K562 (cell line): ENCODE data around the gene METRN. TPM values are rescaled to one million over a fixed set of nuclear protein-coding genes. Genes with fewer than 3 reads are reported as not detected.
A peak's percentile ranks its signal among the peaks of the same experiment; 100 is the strongest.

ENCODE experiments used
- ATAC-seq: fragments of 200-7000 bp; cut with Tn5 transposase; 3 replicates; pipeline ENCODE4 v1.9.1; 2020; ENCODE audit warnings: moderate library complexity
- BruUV-seq: library from RNA; stranded (reverse); fragments of 400-500 nt; replicated peaks from 2 replicates; lab custom pipeline; 2021; lab: Mats Ljungman, UMichigan
- CTCF ChIA-PET: fragments of 300-600 bp; formaldehyde crosslinking; extraction: SDS; loops from one replicate; lab custom pipeline; 2021; ENCODE audit warnings: low intra/inter-chr PET ratio; lab: Yijun Ruan, JAX
- POLR2A ChIA-PET: fragments of 300-600, 350-650 bp; sonication (Branson Sonifier 250); formaldehyde crosslinking; extraction: SDS; loops from one replicate; lab custom pipeline; 2021; ENCODE audit warnings: antibody characterized with exemption, inconsistent platforms; lab: Yijun Ruan, JAX
- DNase-seq, 4 experiments: peaks; one replicate each; pipeline versions ENCODE4 v3.0.0 to v3.0.0-alpha.2; 2011 to 2018; ENCODE audit warnings: low spot score in 3 of 4, mixed read lengths in 3 of 4; ENCODE audit errors: extremely low read depth in 1 of 4
- FAIRE-seq: peaks from 2 replicates; lab custom pipeline; 2011; peaks lifted over from hg19 to GRCh38; lab: Jason Lieb, UNC
- H2AFZ ChIP-seq: 2 replicates; pipeline ENCODE4 v1.6.0; 2011; ENCODE audit warnings: low read depth, low read length, control low read depth, inconsistent platforms
- H3K27ac ChIP-seq: fragments of 200-600 bp; 3 replicates; pipeline ENCODE4 v1.8.0; 2011; ENCODE audit warnings: low read depth, mild to moderate bottlenecking, control low read depth, inconsistent platforms, low read length, moderate library complexity, mixed read lengths; ENCODE audit errors: extremely low read depth
- H3K27me3 ChIP-seq, 2 experiments: fragments of 300-600 bp in 1 of 2; 2 replicates in 1 of 2; 3 replicates in 1 of 2; pipeline versions ENCODE4 v1.6.0 to v1.8.0; 2011; ENCODE audit warnings: inconsistent platforms in 2 of 2, low read length in 2 of 2, mild to moderate bottlenecking in 1 of 2, mixed read lengths in 1 of 2, moderate library complexity in 1 of 2; ENCODE audit not compliant: control insufficient read depth in 2 of 2, insufficient read depth in 2 of 2
- H3K36me3 ChIP-seq: fragments of 300-600 bp; 3 replicates; pipeline ENCODE4 v1.8.0; 2011; ENCODE audit warnings: mild to moderate bottlenecking, low read length, inconsistent platforms; ENCODE audit not compliant: control insufficient read depth, insufficient read depth
- H3K4me1 ChIP-seq, 2 experiments: fragments of 200-600 bp in 1 of 2; replicated peaks in 1 of 2; 2 replicates in 1 of 2; 3 replicates in 1 of 2; pipeline versions ENCODE4 v1.5.1 to v1.8.0; 2011; ENCODE audit warnings: inconsistent platforms in 2 of 2, low read length in 2 of 2, mild to moderate bottlenecking in 1 of 2, mixed read lengths in 1 of 2, moderate library complexity in 1 of 2; ENCODE audit not compliant: control insufficient read depth in 2 of 2, insufficient read depth in 2 of 2
- H3K4me2 ChIP-seq: 2 replicates; pipeline ENCODE4 v1.6.1; 2011; ENCODE audit warnings: low read length, control low read depth, inconsistent platforms, mixed read lengths; ENCODE audit not compliant: insufficient read depth
- H3K4me3 ChIP-seq: fragments of 200-600 bp; sonication (generic), shearing (Covaris generic); 2 replicates; pipeline ENCODE4 v1.5.1; 2016; ENCODE audit warnings: control low read depth, inconsistent platforms
- H3K79me2 ChIP-seq: fragments of 200-600 bp; 3 replicates; pipeline ENCODE4 v1.8.0; 2011; ENCODE audit warnings: low read length, inconsistent platforms; ENCODE audit not compliant: control insufficient read depth, insufficient read depth
- H3K9ac ChIP-seq, 2 experiments: 2 replicates each; pipeline versions ENCODE4 v1.6.0 to v1.6.1; 2011; ENCODE audit warnings: low read depth in 2 of 2, low read length in 2 of 2, control low read depth in 1 of 2, inconsistent platforms in 1 of 2, mild to moderate bottlenecking in 1 of 2, mixed read lengths in 1 of 2; ENCODE audit not compliant: insufficient read depth in 1 of 2
- H3K9me1 ChIP-seq: one replicate; pipeline ENCODE4 v1.6.0; 2011; ENCODE audit warnings: inconsistent platforms, mild to moderate bottlenecking, low read length, moderate library complexity; ENCODE audit not compliant: control insufficient read depth, insufficient read depth
- H3K9me3 ChIP-seq: replicated peaks from 2 replicates; pipeline ENCODE4 v1.5.1; 2011; ENCODE audit warnings: low read depth, low read length, inconsistent platforms; ENCODE audit not compliant: control insufficient read depth, insufficient read depth
- H4K20me1 ChIP-seq: replicated peaks from 2 replicates; pipeline ENCODE4 v1.6.1; 2011; ENCODE audit warnings: low read length, inconsistent platforms, mixed read lengths; ENCODE audit not compliant: control insufficient read depth, insufficient read depth
- HDAC1 ChIP-seq, 2 experiments: fragments of 450-650 bp; IDR thresholded peaks; 2 replicates each; pipeline ENCODE4 v1.6.1; 2016 to 2017; ENCODE audit warnings: inconsistent platforms in 1 of 2, mild to moderate bottlenecking in 1 of 2, moderate library complexity in 1 of 2
- POLR2G ChIP-seq: fragments of 200-400 bp; formaldehyde crosslinking; IDR thresholded peaks from 2 replicates; pipeline ENCODE4 v1.6.1; 2017; ENCODE audit warnings: low read depth, mild to moderate bottlenecking, antibody characterized with exemption, low read length, moderate library complexity
- WGBS: fragments of 100-300 bp; shearing (Covaris generic); methylation state at CpG from one replicate; pipeline ENCODE4 v1.1.6; 2016; ENCODE audit warnings: low coverage, mixed read lengths; ENCODE audit not compliant: insufficient coverage; ENCODE audit errors: missing lambda C conversion rate; 5-methylcytosine and 5-hydroxymethylcytosine counted together
- in situ Hi-C: fragments of 300-500 bp; cut with MboI; formaldehyde crosslinking; loops from 4 replicates; pipeline ENCODE4 v1.15.0; 2018; ENCODE audit warnings: inconsistent platforms, mixed read lengths
- intact Hi-C: fragments of 100-400 bp; cut with micrococcal nuclease; formaldehyde crosslinking; loops from 2 replicates; pipeline ENCODE4 v1.14.2; 2022
- polyA plus RNA-seq, 8 experiments: library from polyadenylated mRNA; depleted of rRNA in 4 of 8; stranded (reverse) in 5 of 8; unstranded in 3 of 8; fragments of >200 nt; fragmentation: Nextera tagmentation in 2 of 8; fragmentation: Illumina TruSeq in 1 of 8; extraction: Ambion mirVana in 2 of 8; extraction: Trizol in 1 of 8; gene quantifications; 2 replicates each; pipeline versions ENCODE4 v1.2.1 to v1.2.3, GENCODE V29; 2011 to 2014; ENCODE audit warnings: inconsistent platforms in 1 of 8, missing spikeins in 1 of 8
- total RNA-seq, 7 experiments: library from RNA; depleted of rRNA in 6 of 7; stranded (reverse); fragments of >200 nt in 6 of 7; fragmentation: Illumina TruSeq in 2 of 7; extraction: Trizol in 2 of 7; gene quantifications; 2 replicates each; pipeline versions ENCODE4 v1.2.1 to v1.2.3, GENCODE V29; 2011 to 2021; ENCODE audit warnings: low replicate concordance in 1 of 7
- TF ChIP-seq, protein P1 (sequence below): sonication (generic); formaldehyde crosslinking; IDR thresholded peaks from 2 replicates; pipeline ENCODE4 v1.8.0; 2022; ENCODE audit warnings: mild to moderate bottlenecking, low read depth, missing genetic modification reagents
- TF ChIP-seq, protein P2 (sequence below): fragments of 450-650 bp; IDR thresholded peaks from 2 replicates; pipeline ENCODE4 v1.6.1; 2016; ENCODE audit warnings: mild to moderate bottlenecking, moderate library complexity

Gene METRN
- total and polyA plus RNA-seq, 9 of the 15 experiments (the other 6 are each of a cell fraction or from before 2014, with no cell fraction given) = 0.20 to 89.8 (median 15.4) TPM

DNA sequence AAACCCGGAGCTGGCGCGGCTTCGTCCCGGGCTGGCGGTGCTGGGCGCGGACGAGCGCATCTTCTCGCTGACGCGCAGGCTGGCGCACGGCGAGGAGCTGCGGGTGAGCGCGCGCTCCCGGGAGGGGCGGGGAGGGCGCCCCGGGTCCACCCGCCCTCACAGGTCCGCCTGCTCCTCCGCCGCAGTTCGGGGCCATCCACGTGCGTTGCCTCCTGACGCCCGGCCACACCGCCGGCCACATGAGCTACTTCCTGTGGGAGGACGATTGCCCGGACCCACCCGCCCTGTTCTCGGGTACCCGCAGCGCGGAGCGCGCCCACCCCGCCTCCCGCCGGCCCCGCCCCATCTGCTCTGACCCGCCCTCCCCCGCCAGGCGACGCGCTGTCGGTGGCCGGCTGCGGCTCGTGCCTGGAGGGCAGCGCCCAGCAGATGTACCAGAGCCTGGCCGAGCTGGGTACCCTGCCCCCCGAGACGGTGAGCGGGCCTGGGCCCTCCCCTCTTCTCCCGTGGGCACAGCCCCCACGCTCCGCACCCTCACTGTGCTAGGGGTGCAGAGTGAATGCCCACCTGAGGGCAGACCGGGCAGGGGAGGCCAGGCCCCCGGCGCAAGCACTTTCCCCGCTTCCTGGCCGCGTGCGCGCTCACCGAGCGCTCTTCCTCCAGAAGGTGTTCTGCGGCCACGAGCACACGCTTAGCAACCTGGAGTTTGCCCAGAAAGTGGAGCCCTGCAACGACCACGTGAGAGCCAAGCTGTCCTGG lies 13.4 kb downstream of the METRN start:
- POLR2A ChIA-PET = interaction anchor here (0.7 to 1.7 kb wide), 2 partner anchors 12 to 56 kb away, joined by 3 to 11 read pairs; partner anchors contain the start of gene CIAO3
- peak; percentile 85 for FAIRE-seq
- intact Hi-C loops = loop anchor here (2.0 kb wide), 1 partner anchor 14 kb away; the partner anchor contains the start of gene METRN
- TF ChIP-seq, protein P1, sequence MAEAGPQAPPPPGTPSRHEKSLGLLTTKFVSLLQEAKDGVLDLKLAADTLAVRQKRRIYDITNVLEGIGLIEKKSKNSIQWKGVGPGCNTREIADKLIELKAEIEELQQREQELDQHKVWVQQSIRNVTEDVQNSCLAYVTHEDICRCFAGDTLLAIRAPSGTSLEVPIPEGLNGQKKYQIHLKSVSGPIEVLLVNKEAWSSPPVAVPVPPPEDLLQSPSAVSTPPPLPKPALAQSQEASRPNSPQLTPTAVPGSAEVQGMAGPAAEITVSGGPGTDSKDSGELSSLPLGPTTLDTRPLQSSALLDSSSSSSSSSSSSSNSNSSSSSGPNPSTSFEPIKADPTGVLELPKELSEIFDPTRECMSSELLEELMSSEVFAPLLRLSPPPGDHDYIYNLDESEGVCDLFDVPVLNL (CRISPR knock-in tag) = no peak
- TF ChIP-seq, protein P2, sequence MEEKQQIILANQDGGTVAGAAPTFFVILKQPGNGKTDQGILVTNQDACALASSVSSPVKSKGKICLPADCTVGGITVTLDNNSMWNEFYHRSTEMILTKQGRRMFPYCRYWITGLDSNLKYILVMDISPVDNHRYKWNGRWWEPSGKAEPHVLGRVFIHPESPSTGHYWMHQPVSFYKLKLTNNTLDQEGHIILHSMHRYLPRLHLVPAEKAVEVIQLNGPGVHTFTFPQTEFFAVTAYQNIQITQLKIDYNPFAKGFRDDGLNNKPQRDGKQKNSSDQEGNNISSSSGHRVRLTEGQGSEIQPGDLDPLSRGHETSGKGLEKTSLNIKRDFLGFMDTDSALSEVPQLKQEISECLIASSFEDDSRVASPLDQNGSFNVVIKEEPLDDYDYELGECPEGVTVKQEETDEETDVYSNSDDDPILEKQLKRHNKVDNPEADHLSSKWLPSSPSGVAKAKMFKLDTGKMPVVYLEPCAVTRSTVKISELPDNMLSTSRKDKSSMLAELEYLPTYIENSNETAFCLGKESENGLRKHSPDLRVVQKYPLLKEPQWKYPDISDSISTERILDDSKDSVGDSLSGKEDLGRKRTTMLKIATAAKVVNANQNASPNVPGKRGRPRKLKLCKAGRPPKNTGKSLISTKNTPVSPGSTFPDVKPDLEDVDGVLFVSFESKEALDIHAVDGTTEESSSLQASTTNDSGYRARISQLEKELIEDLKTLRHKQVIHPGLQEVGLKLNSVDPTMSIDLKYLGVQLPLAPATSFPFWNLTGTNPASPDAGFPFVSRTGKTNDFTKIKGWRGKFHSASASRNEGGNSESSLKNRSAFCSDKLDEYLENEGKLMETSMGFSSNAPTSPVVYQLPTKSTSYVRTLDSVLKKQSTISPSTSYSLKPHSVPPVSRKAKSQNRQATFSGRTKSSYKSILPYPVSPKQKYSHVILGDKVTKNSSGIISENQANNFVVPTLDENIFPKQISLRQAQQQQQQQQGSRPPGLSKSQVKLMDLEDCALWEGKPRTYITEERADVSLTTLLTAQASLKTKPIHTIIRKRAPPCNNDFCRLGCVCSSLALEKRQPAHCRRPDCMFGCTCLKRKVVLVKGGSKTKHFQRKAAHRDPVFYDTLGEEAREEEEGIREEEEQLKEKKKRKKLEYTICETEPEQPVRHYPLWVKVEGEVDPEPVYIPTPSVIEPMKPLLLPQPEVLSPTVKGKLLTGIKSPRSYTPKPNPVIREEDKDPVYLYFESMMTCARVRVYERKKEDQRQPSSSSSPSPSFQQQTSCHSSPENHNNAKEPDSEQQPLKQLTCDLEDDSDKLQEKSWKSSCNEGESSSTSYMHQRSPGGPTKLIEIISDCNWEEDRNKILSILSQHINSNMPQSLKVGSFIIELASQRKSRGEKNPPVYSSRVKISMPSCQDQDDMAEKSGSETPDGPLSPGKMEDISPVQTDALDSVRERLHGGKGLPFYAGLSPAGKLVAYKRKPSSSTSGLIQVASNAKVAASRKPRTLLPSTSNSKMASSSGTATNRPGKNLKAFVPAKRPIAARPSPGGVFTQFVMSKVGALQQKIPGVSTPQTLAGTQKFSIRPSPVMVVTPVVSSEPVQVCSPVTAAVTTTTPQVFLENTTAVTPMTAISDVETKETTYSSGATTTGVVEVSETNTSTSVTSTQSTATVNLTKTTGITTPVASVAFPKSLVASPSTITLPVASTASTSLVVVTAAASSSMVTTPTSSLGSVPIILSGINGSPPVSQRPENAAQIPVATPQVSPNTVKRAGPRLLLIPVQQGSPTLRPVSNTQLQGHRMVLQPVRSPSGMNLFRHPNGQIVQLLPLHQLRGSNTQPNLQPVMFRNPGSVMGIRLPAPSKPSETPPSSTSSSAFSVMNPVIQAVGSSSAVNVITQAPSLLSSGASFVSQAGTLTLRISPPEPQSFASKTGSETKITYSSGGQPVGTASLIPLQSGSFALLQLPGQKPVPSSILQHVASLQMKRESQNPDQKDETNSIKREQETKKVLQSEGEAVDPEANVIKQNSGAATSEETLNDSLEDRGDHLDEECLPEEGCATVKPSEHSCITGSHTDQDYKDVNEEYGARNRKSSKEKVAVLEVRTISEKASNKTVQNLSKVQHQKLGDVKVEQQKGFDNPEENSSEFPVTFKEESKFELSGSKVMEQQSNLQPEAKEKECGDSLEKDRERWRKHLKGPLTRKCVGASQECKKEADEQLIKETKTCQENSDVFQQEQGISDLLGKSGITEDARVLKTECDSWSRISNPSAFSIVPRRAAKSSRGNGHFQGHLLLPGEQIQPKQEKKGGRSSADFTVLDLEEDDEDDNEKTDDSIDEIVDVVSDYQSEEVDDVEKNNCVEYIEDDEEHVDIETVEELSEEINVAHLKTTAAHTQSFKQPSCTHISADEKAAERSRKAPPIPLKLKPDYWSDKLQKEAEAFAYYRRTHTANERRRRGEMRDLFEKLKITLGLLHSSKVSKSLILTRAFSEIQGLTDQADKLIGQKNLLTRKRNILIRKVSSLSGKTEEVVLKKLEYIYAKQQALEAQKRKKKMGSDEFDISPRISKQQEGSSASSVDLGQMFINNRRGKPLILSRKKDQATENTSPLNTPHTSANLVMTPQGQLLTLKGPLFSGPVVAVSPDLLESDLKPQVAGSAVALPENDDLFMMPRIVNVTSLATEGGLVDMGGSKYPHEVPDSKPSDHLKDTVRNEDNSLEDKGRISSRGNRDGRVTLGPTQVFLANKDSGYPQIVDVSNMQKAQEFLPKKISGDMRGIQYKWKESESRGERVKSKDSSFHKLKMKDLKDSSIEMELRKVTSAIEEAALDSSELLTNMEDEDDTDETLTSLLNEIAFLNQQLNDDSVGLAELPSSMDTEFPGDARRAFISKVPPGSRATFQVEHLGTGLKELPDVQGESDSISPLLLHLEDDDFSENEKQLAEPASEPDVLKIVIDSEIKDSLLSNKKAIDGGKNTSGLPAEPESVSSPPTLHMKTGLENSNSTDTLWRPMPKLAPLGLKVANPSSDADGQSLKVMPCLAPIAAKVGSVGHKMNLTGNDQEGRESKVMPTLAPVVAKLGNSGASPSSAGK = peak; percentile 25; the same call in 1 of the 2 replicates
- TF ChIP-seq HDAC1 (IDR thresholded peaks at IDR 0.05) = peak in 1 of 2 experiments; percentile 40; a peak in 2 of 4 replicates
- peak; percentile 77 for TF ChIP-seq POLR2G

More for the DNA sequence above, 13.4 kb downstream of the METRN start:
- no peaks in the 10 kb centered on the region for H3K9me1 ChIP-seq
- under 1% methylated on average over 30 of the region's 80 CpGs for WGBS
- in situ Hi-C loops = no loop called here
- no peaks in the 10 kb centered on the region for H3K9me3 ChIP-seq
- peak overlapping the region; percentile 98 for H3K27ac ChIP-seq
- no peaks in the 10 kb centered on the region; the same call in 1 of the 2 replicates for H4K20me1 ChIP-seq
- CTCF ChIA-PET = no interaction called here
- DNase-seq (peak; percentile 82 to 95 (median 86)), ATAC-seq (peak; percentile 73)
- no TSS peak for BruUV-seq
- peaks cover 10 to 93% of the 10 kb centered on the region in 2 experiments; a peak in 4 of 5 replicates for H3K4me1 ChIP-seq
- H3K9ac ChIP-seq = peak overlapping the region; percentile 65 to 96; a peak in 3 of 4 replicates
- peaks cover 27% of the 10 kb centered on the region for H3K79me2 ChIP-seq
- no peaks in the 10 kb centered on the region for H3K27me3 ChIP-seq
- H3K4me3 ChIP-seq = peak overlapping the region; percentile 80
- peaks cover 43% of the 10 kb centered on the region; the same call in 1 of the 3 replicates for H3K36me3 ChIP-seq
- H2AFZ ChIP-seq = peak overlapping the region; percentile 70
- H3K4me2 ChIP-seq = peak overlapping the region; percentile 97
